BJ (cell line): ENCODE results near the gene CADM2. TPM values are rescaled to one million over a fixed set of nuclear protein-coding genes. Genes with fewer than 3 reads are reported as not detected.

Source experiments
- CTCF ChIA-PET: fragments of 350-600 bp; formaldehyde crosslinking; extraction: SDS; loops from one replicate; lab custom pipeline; 2021; ENCODE audit warnings: antibody characterized with exemption, inconsistent platforms; lab: Yijun Ruan, JAX
- POLR2A ChIA-PET: fragments of 300-600 bp; sonication (Branson Sonifier 250); formaldehyde crosslinking; extraction: SDS; loops from one replicate; lab custom pipeline; 2021; ENCODE audit warnings: antibody characterized with exemption; lab: Charles Lee
- DNase-seq: peaks from one replicate; pipeline ENCODE4 v3.0.0-alpha.2; 2011; ENCODE audit warnings: low read depth
- H3K27me3 ChIP-seq: 2 replicates; pipeline ENCODE4 v1.6.0; 2011; ENCODE audit warnings: low read length; ENCODE audit not compliant: control insufficient read depth, insufficient read depth
- H3K36me3 ChIP-seq: 2 replicates; pipeline ENCODE4 v1.5.1; 2011; ENCODE audit warnings: low read length; ENCODE audit not compliant: control insufficient read depth, insufficient read depth
- H3K4me3 ChIP-seq: 2 replicates; pipeline ENCODE4 v1.5.1; 2011; ENCODE audit warnings: low read depth, mild to moderate bottlenecking, control low read depth, low read length
- CTCF ChIP-seq: IDR thresholded peaks from 2 replicates; pipeline ENCODE4 v1.5.1; 2011; ENCODE audit warnings: low read depth, mild to moderate bottlenecking, control low read depth, inconsistent platforms, low read length, moderate library complexity; ENCODE audit not compliant: insufficient read depth
- polyA plus RNA-seq: library from polyadenylated mRNA; depleted of rRNA; stranded (reverse); fragments of >200 nt; gene quantifications from 2 replicates; pipeline ENCODE4 v1.2.3, GENCODE V29; 2011

The CADM2 gene
- polyA plus RNA-seq, 1 experiment, result not detected

GRCh38 chr3:85254738-85255137 lies 295.9 kb downstream of the CADM2 start:
- no peak for TF ChIP-seq CTCF
- CTCF ChIA-PET, result no interaction called here
- POLR2A ChIA-PET, result interaction anchor here (0.6 kb wide), 1 partner anchor 309 kb away, joined by 6 read pairs; no protein-coding TSS in a partner anchor
- no peaks in the 10 kb centered on the region for H3K36me3 ChIP-seq
- DNase-seq, result no peak
- H3K4me3 ChIP-seq, result no peak overlapping the region
- H3K27me3 ChIP-seq, result no peaks in the 10 kb centered on the region

DNA sequence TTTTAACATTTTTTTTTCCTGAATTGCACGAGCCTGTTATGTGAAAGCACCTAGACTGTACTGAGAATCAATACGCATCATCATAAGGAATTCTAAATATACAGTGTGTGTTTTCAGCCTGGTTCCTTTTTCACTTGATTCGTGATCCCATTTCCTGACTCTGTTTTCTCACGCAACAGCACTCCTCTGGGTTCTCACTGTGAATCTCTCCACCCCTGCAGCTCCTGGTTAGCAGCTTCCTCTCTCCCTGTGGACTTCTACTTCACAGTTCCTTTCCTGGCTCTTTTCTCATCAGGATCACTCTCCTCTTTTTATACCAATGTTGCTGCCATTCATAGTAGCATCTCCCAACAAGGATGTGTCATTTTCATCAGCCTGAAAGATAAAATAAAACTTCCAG lies 297.2 kb downstream of the CADM2 start:
- no peaks in the 10 kb centered on the region for H3K36me3 ChIP-seq
- DNase-seq, result no peak
- H3K27me3 ChIP-seq, result no peaks in the 10 kb centered on the region
- H3K4me3 ChIP-seq, result no peak overlapping the region
- CTCF ChIA-PET, result no interaction called here
- POLR2A ChIA-PET, result no interaction called here
- no peak for TF ChIP-seq CTCF

GRCh38 chr3:85258326-85258725 lies 299.5 kb downstream of the CADM2 start:
- no peak for TF ChIP-seq CTCF
- ChIA-PET POLR2A (no interaction called here), CTCF (no interaction called here)
- H3K27me3 ChIP-seq, result no peaks in the 10 kb centered on the region
- no peak overlapping the region for H3K4me3 ChIP-seq
- no peaks in the 10 kb centered on the region for H3K36me3 ChIP-seq
- DNase-seq, result no peak

DNA sequence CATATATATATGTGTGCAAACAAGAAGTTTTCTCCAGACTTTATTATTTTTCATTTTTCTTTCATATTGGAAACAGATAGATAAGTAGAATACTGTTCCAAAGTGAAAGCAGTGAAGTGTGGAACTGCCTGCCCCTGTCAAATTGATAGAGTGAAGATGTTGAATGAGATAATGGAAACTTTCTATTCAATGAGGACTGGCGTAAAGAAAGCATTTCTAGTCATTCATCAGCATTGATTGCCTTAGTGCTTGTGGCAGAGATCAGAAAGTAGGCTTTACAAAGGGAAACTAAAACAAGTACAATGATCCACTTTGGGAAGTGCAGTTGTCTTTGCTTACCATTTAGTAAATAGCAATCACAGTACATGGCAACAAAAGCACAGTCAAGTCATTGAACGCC lies 300.0 kb downstream of the CADM2 start:
- no peak for DNase-seq

DNA sequence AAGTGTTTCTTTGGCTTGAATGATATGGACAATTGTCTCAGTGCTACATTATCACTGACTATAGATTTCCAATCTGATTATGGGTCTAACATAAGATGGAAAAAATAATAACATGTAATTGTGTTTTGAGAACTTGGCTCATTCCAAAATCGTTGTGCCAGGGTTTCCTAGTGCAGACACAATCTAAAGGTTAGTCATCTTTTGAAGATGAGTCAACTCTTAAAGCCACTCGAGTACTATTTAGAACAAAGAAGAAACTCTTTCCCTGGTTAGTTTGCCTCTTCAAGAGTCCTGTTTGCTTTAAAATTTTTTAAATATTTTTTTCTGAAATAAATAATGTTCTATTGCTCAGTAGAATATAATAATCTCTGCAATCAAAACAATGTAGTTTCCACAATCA lies 301.0 kb downstream of the CADM2 start:
- TF ChIP-seq CTCF, result no peak
- no peak overlapping the region for H3K4me3 ChIP-seq
- no peak for DNase-seq
- ChIA-PET CTCF (no interaction called here), POLR2A (no interaction called here)
- H3K36me3 ChIP-seq, result no peaks in the 10 kb centered on the region
- no peaks in the 10 kb centered on the region for H3K27me3 ChIP-seq

More for the DNA sequence above, 300.0 kb downstream of the CADM2 start:
- no peak overlapping the region for H3K4me3 ChIP-seq
- H3K36me3 ChIP-seq, result no peaks in the 10 kb centered on the region
- POLR2A ChIA-PET, result no interaction called here
- CTCF ChIA-PET, result no interaction called here
- H3K27me3 ChIP-seq, result no peaks in the 10 kb centered on the region
- no peak for TF ChIP-seq CTCF
